HuH-7 (cell line): Measurements from ENCODE around the gene PLXDC2.
"Not testable (repeated sequence)": the region's sequence is repeated elsewhere in the genome, so short reads cannot be mapped to it uniquely, and the experiment has no call there.

ENCODE experiments used
- DNase-seq: peaks from one replicate; pipeline ENCODE4 v3.0.0; 2011; ENCODE audit warnings: low spot score

PLXDC2 gene

GRCh38 chr10:20207653-20208052 lies 391.4 kb downstream of the PLXDC2 start:
- no peak for DNase-seq

DNA sequence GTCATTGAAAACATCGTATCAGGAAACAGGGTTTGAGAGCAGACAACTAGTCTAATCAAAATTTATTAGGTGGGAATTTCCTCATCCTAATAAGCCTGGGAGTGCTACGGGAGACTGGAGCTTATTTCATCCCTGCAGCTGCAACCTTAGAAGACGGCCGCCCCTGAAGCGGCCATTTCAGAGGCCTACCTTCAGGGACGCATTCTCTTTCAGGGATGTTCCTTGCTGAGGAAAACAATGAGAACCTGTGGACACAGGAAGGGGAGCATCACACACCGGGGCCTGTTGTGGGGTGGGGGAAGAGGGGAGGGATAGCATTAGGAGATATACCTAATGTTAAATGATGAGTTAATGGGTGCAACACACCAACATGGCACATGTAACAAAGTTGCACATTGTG lies 392.9 kb downstream of the PLXDC2 start:
- DNase-seq, result not testable (repeated sequence)

- no peak for DNase-seq
These were observed 399.4 kb downstream of the PLXDC2 start for GRCh38 chr10:20215547-20216152.

- DNase-seq, result no peak
These were observed 405.1 kb downstream of the PLXDC2 start for GRCh38 chr10:20221356-20221755.

- peak; percentile 7 for DNase-seq
These were observed 412.5 kb downstream of the PLXDC2 start for GRCh38 chr10:20228729-20229128.

GRCh38 chr10:20232079-20232705 lies 416.0 kb downstream of the PLXDC2 start:
- DNase-seq, result no peak

DNA sequence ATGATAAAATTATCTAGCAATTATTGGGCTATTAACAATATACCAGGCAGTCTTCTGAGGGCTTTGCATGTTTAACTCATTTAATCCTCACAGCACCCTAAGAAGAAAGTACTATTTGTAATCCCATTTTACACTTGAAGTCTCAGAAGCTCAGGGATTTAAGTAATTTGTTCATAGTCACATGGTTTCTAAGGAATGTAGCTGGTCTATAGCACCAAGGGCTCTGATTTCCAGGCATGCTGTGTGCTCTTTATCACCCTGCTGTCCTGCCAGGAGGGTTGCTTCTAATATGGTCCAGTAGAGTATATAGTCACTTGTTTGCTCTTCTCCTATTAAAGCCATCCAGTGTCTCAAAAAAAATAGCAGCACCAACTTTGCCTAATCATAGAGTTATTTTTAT lies 417.2 kb downstream of the PLXDC2 start:
- no peak for DNase-seq

GRCh38 chr10:20234579-20234978 lies 418.3 kb downstream of the PLXDC2 start:
- no peak for DNase-seq

DNA sequence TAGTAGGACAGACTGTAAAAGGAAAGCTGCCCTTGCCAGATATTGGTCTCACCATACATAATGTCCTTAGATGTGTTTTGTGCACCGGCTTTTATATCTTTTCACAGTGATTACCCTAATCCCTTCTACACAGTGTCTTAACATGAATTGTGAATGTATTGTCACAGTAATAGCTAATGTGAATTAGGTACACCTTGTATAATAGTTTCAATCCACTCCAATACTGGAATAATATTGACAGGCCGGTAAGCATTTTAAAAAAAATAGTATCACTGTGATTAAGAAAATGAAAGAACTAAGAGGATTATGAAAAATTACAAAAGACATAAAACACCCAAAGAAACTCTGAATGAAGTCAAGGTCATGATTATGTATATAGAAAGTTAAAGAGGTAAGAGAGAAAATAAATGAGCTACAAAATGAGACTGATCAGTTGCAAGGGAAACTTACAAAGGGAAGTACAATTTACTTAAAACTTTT lies 420.9 kb downstream of the PLXDC2 start:
- DNase-seq, result no peak

GRCh38 chr10:20237586-20237985 lies 421.4 kb downstream of the PLXDC2 start:
- no peak for DNase-seq

GRCh38 chr10:20240643-20241042 lies 424.4 kb downstream of the PLXDC2 start:
- DNase-seq, result no peak

DNA sequence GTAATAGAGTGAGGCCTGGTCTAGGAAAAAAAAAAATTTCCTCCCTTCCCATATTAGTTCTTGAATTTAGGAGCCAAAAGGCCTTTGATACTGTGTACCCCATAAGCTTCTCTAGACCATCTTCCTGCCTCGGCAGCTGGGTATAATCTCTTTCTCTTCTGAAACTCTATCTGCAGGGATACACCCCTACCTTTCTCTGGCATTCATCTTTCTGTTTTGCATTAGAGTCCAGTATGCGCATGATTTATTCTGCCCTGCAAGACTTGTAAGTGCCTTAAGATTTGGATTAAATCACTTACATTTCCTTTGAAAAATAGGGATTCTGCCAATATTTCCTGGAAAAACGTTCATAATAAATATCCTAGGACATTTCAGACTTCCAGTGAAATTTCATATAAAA lies 431.2 kb downstream of the PLXDC2 start:
- DNase-seq, result no peak

GRCh38 chr10:20247891-20248708 lies 431.9 kb downstream of the PLXDC2 start:
- DNase-seq, result no peak

DNA sequence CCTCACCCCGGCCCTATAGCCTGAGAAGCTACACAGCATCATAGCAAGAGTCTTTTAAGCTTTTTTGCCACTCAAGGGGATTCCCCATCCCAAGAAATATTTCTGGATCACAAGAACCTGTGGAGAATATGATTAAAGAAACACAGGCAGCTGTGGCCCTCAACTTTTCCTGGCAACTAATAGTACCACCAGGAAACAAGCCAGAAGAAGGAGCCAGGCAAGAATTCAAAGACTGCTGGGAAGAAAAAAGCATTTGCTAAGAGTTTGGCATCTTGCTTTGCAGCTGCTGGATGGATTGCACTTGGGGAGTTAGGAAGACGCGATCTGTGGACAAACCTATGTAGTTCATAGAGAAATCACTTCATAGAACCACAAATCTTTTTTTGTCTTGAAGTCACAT lies 437.8 kb downstream of the PLXDC2 start:
- no peak for DNase-seq

GRCh38 chr10:20254497-20254896 lies 438.3 kb downstream of the PLXDC2 start:
- DNase-seq, result no peak

GRCh38 chr10:20256969-20257368 lies 440.7 kb downstream of the PLXDC2 start:
- no peak for DNase-seq

- DNase-seq, result no peak
These were observed 441.2 kb downstream of the PLXDC2 start for GRCh38 chr10:20257422-20257821.

GRCh38 chr10:20265146-20265545 lies 448.9 kb downstream of the PLXDC2 start:
- no peak for DNase-seq

GRCh38 chr10:20267734-20268133 lies 451.5 kb downstream of the PLXDC2 start:
- no peak for DNase-seq

- DNase-seq, result no peak
These were observed 455.3 kb downstream of the PLXDC2 start for GRCh38 chr10:20271490-20271889.

DNA sequence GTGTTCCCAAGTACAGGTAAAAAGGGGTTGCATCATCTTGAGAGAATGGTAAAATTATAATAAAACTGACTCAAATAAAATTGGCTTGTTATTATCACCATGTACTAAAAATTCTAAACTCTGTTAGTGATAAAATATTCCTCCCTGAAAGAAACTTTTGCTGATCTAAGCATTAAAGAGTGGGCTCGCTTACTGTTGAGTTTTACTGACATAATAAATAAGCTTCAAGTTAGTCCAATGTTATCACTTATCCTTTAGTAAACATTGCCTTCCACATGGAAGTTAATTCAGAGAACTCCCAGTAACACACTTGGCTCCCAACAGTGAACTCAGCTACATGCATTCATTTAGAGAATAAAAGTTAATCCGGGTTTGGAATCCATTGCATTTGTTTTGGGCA lies 456.4 kb downstream of the PLXDC2 start:
- no peak for DNase-seq

DNA sequence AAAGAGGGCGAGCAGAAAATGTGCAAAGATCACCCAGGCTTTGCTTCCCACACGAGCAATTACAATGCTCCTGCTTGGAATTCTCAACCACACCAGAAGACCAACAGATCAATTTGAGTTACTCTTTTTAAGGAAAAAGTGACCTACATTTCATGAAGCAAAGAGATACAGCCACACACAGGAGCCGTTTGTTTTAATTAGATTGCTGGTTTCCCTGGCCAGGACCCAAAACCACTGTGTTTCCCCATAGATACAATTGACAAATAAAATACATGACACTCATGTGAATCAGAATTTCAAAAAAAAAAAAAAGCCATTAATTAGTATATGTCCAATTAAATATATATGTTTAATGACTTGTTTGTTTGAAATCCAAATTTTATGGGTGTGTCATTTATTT lies 458.3 kb downstream of the PLXDC2 start:
- no peak for DNase-seq
